NCI-H82 treated with DMSO at 0.1 percent for 48 hours (cell line): ENCODE measurements around the gene LRRC26.
A peak's percentile ranks its signal among the peaks of the same experiment; 100 is the strongest.

Experiments used
- DNase-seq: peaks from one replicate; lab custom pipeline; 2025; ENCODE audit not compliant: unreplicated experiment; lab: John Stamatoyannopoulos, UW

LRRC26 gene

GRCh38 chr9:137199411-137200121, 29.7 kb upstream of the LRRC26 start:
- no peak for DNase-seq

- no peak for DNase-seq
These were observed 29.0 kb upstream of the LRRC26 start for GRCh38 chr9:137198902-137199283.

- no peak for DNase-seq
These were observed 28.4 kb upstream of the LRRC26 start for GRCh38 chr9:137198051-137198901.

GRCh38 chr9:137195525-137196220, 25.8 kb upstream of the LRRC26 start:
- no peak for DNase-seq

GRCh38 chr9:137194909-137195308, 25.1 kb upstream of the LRRC26 start:
- DNase-seq = no peak

GRCh38 chr9:137194388-137194787, 24.5 kb upstream of the LRRC26 start:
- DNase-seq = no peak

- DNase-seq = no peak
These were observed 23.9 kb upstream of the LRRC26 start for GRCh38 chr9:137193771-137194170.

- DNase-seq = no peak
These were observed 23.0 kb upstream of the LRRC26 start for GRCh38 chr9:137192859-137193258.

- DNase-seq = no peak
These were observed 22.6 kb upstream of the LRRC26 start for GRCh38 chr9:137192448-137192780.

GRCh38 chr9:137191691-137192447, 22.0 kb upstream of the LRRC26 start:
- no peak for DNase-seq

- DNase-seq = no peak
These were observed 21.4 kb upstream of the LRRC26 start for GRCh38 chr9:137191245-137191644.

- DNase-seq = no peak
These were observed 20.5 kb upstream of the LRRC26 start for GRCh38 chr9:137190315-137190856.

- DNase-seq = no peak
These were observed 19.7 kb upstream of the LRRC26 start for GRCh38 chr9:137189297-137190295.

GRCh38 chr9:137188490-137189296, 18.8 kb upstream of the LRRC26 start, which contains the start of the genes ANAPC2 and SSNA1:
Gene ANAPC2 (minus strand): TSS chr9:137188560. CDS start chr9:137188532, 28 bp downstream.
Gene SSNA1 (plus strand): TSS chr9:137188676. CDS start chr9:137188727, 51 bp downstream.
- peak; percentile 52 for DNase-seq

GRCh38 chr9:137188086-137188489, 18.2 kb upstream of the LRRC26 start:
- DNase-seq = no peak

GRCh38 chr9:137187386-137187785, 17.5 kb upstream of the LRRC26 start:
- DNase-seq = no peak

GRCh38 chr9:137186385-137186784, 16.5 kb upstream of the LRRC26 start:
- DNase-seq = no peak

- DNase-seq = no peak
These were observed 16.1 kb upstream of the LRRC26 start for GRCh38 chr9:137185921-137186320.
